DMS79 treated with DMSO at 0.1 percent for 48 hours (cell line): Measurements from ENCODE around the gene RABGAP1L.
"Not testable (repeated sequence)": the region's sequence is repeated elsewhere in the genome, so short reads cannot be mapped to it uniquely, and the experiment has no call there.

Experiments used
- DNase-seq: peaks from one replicate; lab custom pipeline; 2025; lab: John Stamatoyannopoulos, UW

The RABGAP1L gene

DNA sequence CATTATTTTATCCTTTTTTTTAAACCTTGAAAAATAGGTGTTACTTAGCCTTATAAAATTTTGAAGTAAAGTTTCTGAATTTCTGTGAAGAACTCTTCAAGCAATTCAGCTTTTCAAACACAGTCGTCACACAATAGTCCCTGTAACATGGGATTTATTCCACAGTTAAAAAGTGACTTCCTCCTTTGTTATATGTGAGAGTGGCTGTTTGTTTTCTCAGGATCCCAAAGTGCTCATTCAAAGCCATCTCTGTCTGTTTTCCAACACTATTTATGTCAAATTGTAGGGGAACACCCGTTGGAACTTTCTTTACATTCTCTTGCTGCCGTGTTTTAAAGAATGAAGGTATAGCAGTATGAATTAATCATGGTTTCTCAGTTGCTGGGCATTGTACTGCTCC is 207.6 kb downstream of the RABGAP1L start:
- DNase-seq: no peak

- no peak for DNase-seq
These were observed 208.6 kb downstream of the RABGAP1L start for GRCh38 chr1:174367892-174368291.

DNA sequence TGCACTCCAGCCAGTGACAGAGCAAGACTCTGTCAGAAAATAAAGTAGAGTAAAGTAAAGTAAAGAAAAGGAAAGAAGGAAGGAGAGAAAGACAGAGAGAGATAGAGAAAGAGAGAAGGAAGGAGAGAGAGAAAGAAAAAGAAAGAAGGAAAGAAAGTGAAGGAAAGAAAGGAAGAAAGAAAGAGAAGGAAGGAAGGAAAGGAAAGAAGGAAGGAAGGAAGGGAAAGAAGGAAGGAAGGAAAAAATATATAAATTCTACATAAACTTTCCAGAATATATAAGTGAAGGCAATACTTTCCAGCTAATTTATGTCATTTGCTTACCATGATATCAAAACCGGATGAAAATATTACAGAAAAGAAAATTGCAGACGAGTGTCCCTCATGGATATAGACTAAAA is 216.7 kb downstream of the RABGAP1L start:
- DNase-seq: no peak

DNA sequence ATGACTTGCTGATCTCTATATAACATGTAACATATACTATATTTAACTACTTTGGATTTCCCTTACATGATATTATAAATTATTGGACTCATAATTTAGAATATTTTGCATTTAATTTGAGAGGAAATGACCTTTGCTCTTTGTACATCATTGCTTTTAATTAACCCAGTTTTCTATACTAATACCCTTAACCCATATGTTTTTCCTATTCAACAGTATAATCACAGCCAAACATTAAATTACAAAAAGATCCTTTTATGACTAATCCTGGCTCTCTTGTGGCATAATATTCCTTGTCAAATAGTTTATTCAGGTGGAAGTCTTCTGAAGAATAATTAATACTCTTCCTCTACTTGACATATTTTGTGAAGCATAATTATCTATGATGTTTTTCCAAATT is 232.4 kb downstream of the RABGAP1L start:
- no peak for DNase-seq

DNA sequence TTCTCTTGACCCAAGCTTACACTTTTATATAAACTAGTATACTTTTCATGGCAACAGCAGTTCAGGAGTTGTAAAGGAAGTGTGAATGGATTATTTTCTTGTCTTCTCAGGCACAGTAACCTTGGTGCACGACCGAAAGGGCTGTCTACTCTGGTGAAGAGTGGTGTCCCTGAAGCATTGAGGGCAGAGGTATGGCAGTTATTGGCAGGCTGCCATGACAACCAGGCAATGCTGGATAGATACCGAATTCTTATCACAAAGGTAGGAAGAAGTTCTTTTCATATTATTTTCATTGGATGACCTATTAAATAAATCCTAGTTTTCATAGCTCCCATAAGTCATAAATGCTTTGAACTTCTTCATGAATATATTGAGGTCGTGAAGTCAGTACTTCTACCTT is 234.6 kb downstream of the RABGAP1L start:
- no peak for DNase-seq

DNA sequence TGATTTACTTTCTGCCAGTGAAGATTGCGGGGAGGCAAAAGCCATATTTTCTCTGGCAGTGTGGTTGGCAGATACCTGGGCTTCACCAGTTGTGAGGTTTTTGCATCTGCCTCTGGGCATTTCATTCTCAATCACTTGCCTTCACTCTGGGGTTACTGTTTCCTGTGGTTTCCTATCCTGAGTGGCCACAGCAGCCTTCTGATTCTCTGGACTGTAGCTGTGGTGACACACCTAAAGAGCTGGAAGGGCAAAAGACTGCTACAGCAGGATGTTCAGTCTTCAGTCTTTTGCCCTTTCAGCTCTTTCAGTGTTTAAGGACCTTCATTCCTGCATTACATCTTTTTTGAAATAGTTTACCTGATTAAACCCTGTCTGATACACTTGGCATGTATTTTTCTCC is 237.9 kb downstream of the RABGAP1L start:
- DNase-seq: no peak

DNA sequence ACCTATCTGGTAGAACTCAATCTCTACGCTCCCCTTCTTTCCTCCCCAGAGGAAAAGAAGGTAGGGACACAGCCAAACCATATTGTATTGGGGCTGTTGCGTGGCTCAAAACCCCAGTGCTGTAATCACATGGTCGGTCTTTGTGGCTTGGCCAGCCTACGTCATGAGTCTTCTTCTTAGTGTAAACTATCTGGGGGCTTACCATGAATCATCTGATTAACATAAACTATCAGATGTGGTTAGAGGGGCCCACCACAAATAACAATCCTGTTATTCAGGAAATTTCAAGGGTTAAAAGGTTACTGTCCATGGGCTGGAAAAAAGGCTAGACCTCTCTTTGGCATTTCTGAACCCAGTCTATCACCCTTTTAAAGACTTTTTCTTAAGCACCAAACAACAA is 238.9 kb downstream of the RABGAP1L start:
- DNase-seq: no peak

GRCh38 chr1:174399211-174399610 is 239.9 kb downstream of the RABGAP1L start:
- peak; percentile 74 for DNase-seq

DNA sequence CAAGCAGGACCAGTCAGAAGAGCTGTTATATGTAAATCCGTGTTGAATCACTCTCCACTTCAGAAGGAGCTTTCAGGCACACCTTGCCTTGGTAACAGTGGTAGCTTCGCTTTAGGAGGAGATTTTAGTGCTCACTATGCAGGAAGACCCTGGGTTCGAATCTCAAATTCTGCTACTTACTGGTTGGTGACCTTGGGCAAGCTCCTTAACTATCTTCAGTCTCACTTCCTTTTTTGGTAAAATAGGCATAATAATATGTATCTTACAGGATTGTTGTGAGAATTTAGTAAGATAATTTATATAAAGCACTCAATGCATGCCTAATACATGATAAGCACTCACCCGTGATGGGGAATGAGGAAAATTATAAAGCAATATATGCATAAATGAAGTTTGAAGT is 241.8 kb downstream of the RABGAP1L start:
- DNase-seq: no peak

DNA sequence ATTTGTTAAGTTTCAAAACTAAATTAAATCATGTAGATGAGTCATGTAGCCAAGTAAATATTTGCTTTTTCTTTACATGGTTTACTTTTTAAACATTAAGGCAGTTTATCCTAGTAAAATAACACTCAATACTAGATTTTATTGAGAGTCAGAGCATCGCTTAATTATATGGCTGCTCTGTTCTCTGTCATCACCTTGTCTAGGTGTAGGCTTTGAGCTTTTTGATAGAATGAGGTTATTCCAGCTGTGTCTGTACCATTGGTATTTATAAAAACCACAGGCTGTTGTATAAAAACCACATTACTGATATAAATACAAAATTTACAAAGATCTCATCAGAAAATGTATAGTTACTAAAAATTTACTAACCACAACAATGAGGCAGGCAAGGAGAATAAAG is 245.9 kb downstream of the RABGAP1L start:
- DNase-seq: no peak

DNA sequence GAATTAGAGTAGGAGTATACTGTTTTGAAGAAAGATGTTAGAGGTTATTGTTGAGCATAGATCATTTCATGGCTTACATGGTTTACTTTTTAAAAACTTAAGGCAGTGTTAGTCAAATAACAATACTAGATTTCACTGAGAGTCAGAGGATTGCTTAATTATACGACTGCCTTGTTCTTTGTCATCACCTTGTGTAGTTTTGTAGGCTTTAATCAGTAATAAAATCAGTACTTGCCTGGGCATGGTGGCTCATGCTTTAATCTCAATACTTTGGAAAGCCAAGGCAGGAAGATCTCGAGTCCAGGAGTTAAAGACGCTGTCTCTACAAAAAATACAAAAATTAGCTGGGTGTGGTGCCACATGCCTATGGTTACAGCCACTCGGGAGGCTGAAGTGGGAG is 247.1 kb downstream of the RABGAP1L start:
- DNase-seq: no peak

DNA sequence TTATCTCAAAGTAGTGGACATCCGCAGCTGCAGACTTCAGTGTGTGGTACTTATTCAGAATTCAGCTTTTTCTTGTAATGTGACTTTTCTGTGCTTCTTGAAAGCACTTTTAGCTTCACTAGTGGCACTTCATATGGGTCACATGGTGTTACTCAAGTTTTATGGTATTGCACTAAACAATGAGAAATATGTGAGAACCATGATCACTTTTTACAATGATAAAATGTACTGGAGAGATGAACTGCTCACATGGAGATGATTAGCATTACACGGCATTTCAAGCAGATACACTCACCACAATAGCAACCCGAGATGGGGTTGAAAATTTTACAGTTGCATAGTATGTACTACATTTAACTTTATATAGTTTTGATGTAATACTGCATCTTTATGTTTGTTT is 248.3 kb downstream of the RABGAP1L start:
- DNase-seq: peak; percentile 26

GRCh38 chr1:174408146-174408545 is 248.8 kb downstream of the RABGAP1L start:
- DNase-seq: no peak

GRCh38 chr1:174409801-174410200 is 250.5 kb downstream of the RABGAP1L start:
- not testable (repeated sequence) for DNase-seq

DNA sequence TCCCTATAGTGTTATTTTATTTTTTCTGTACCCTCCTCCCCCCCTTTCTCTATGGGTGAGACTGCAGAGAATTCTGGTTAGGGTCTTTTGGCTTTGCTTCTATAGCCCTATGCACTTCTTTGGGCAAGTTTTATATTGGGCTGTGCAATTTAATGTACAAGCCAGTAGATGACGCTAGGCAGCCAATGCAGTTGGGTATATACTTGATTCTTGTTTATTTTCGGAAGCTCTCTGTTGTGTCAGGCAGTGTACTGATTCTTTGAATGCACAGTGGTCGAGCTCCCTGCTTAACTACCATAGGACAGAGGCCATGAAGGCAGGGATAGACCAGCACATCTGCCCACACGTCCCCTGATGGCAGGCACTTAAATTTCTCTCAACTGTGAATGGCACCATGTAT is 254.3 kb downstream of the RABGAP1L start:
- no peak for DNase-seq

DNA sequence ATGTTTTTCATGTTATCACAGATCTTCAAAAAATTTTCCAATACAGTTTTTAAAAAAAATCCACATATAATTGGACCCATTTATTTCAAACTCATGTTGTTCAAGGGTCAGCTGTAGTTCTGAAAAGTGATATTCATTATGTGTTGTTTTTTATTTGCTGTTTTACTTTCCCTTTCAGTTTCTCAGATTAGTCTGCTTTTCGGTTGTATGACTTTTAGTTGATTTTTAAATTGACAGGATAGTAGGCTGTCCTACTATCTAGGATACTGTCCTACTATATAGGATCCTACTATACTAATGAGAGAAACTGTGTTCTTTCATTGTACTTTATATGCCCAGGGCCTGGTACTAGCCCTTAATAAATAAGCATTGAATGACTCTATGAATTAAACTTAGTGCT is 254.9 kb downstream of the RABGAP1L start:
- no peak for DNase-seq

DNA sequence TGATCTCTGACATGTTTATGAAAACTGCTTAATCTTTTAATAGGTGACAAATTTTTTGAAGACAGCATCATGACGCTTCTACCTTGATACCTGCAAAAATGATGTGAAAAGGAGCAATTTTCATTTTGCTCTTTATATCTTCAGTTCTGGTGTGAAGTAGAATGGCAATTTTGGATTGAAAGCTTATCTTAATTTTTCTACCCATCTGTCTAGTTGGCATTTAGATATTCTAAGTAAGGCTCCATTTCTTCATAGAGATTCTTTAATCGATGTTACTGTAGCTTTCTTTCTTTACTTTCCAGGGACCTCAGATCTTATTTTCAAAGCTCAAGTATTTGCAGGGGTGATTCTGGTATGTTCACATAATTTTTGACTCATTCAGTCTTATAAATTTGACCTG is 256.2 kb downstream of the RABGAP1L start:
- DNase-seq: no peak

DNA sequence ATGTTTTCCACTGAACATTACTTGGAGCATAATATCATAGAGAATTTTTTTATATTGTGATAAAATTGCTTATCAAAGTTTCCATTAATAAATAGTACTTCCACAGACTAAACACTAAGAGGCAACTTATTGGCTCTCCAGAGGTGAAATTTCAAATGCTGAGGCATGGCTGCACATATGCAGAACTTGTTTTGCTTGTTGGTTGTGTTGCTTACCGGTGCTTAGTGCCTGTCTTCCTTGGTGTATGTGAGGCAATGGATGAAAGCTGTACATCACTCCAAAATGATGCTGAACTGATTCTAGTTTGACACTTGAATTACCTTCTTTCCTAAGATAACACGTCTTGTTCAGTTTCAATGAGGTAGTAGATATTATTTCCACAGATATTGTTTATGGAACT is 258.6 kb downstream of the RABGAP1L start:
- no peak for DNase-seq

DNA sequence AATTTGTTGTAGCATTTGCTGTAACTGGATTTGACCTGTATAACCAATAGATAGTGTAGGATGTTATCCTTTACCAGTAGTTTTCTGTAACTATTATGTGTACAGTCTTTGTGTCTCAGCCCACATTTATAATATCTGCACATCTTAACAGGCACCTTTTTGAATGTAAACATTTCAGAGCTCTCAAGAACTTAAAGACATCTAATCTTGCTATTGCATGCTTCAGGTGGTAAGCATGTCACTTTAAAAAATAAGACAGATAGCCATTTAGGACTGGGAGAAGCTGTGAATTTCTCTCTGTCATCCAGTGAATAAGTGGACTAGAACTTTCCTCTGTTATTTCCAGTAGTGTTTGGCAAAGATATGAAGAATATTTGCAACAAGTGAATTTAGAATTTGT is 265.8 kb downstream of the RABGAP1L start:
- DNase-seq: no peak

GRCh38 chr1:174426153-174426552 is 266.8 kb downstream of the RABGAP1L start:
- no peak for DNase-seq

DNA sequence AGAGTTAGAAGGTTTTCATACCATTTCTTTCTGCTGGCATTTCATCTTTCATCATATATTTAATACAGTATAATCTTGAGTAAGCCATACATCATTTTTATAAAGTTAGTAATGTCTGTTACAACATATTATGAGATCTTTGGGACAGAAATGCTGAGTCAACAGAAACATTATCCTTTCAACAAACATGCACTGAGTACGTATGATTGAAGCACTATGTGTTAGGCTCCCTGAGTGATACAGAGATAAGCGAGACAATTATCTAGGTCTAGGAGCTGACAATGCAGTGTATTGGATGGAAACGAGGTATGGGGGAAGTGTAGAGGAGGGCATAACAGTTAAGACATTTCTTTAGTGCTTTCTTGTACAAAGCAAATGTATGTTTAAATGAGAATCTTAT is 268.7 kb downstream of the RABGAP1L start:
- DNase-seq: no peak

DNA sequence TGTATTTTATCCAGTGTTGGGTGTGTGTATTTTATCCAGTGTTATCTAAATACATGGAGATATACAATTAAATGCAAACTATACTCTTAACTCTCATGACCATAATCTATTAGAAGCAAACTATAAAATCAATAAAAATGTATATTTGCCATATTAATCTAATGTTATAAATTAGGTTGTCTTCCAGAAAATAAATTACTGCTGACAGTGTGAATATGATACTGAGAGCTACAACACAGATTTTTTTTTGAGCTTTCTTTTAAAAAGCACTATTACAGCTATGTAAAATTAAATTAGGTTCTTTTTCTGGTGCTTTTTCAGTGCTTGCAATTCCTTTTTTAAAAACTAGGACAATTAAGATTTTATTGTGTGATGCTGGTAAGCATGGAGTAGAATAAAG is 269.4 kb downstream of the RABGAP1L start:
- DNase-seq: no peak

DNA sequence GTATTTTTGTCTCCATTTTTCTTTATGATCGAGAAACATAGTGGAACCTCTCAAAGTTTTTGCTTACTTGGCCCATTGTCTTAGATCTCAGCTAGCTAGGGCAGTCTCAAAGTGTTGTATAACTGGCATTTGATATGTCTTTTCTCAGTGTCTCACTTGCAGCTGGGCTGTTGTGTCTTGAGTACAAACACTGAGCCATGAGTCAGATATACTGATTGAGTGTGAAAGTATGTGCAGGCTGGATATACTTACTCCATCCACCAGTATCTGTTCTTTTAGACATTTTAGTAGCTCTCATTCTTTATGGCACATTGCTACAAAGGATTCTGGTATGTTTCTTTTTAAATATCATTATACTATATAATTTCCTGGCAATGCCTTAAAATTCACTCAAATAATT is 274.1 kb downstream of the RABGAP1L start:
- DNase-seq: no peak

DNA sequence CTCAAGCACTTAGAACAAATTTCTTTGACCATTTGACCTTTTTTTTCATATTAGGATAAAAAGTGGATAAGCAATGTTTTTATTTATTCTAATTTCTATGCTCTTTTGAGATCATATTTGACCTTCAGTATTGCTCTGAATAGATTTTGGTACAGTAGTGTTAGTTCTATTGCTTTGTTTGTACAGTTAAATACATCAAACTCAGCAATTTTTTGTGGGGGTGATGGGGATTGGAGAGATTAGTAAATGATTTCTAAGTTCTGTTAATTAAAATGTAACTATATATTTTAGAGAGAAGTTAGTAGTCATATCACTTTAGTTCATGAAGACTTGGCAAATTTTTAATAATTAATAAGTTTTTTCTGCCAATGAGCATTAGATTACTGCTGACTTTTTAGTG is 286.0 kb downstream of the RABGAP1L start:
- no peak for DNase-seq

DNA sequence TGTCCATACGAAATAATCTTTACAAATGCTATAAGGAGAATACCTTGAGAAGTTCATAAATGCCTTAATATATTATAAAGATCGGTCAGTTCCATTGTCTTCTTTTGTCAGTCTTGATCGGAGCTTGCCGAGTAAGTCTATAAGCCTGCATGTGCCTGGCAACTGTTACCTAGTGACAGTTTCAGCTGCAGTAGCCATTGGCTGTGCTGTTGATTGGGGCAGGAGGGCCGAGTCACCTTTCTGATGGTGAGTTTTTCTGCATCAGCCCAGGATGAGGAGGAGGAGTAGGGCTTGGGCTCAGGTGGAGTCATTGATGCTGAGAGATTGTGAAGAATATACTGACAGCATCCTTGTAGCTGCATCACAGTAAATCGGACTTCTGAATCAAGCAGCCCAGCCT is 286.5 kb downstream of the RABGAP1L start:
- DNase-seq: no peak
